ENCODE data around the gene ADCYAP1. TPM values are rescaled to one million over a fixed set of nuclear protein-coding genes. Genes with fewer than 3 reads are reported as not detected.
A peak's percentile ranks its signal among the peaks of the same experiment; 100 is the strongest.

Gene ADCYAP1
- total RNA-seq, 2 donors from 2014 or later, result 7.3 to 28.0 TPM

DNA sequence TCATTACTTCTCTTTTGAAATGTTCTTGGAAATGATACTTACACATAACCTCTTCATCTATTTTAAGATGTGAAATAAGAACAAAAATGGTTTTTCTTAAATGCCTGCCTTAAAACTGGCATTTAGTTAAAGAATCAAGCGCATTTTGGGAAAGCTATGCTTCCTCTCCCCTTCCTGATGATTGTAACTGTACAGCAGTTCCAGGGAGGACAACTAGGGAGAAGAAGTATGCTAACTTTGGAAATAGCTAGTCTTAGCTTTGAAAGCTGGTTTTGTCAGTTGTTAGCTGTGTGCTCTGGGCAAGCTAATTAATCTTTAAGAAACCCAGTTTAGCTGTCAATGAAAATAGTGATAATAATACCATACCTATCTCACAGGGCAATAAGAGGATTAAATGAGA, 8.4 kb upstream of the ADCYAP1 start:
- Histone ChIP-seq H3K4me1 (no peaks in the 10 kb centered on the region), H3K4me3 (no peak overlapping the region), H3K27me3 (no peaks in the 10 kb centered on the region), H3K9me3 (no peaks in the 10 kb centered on the region), H3K27ac (no peak overlapping the region), H3K36me3 (replicated peaks in 1 of 2; ENCODE audit: insufficient read depth in 1 of 2, low read depth in 2 of 2) (no peaks in the 10 kb centered on the region)
- no peak for DNase-seq
- TF ChIP-seq, protein P1, sequence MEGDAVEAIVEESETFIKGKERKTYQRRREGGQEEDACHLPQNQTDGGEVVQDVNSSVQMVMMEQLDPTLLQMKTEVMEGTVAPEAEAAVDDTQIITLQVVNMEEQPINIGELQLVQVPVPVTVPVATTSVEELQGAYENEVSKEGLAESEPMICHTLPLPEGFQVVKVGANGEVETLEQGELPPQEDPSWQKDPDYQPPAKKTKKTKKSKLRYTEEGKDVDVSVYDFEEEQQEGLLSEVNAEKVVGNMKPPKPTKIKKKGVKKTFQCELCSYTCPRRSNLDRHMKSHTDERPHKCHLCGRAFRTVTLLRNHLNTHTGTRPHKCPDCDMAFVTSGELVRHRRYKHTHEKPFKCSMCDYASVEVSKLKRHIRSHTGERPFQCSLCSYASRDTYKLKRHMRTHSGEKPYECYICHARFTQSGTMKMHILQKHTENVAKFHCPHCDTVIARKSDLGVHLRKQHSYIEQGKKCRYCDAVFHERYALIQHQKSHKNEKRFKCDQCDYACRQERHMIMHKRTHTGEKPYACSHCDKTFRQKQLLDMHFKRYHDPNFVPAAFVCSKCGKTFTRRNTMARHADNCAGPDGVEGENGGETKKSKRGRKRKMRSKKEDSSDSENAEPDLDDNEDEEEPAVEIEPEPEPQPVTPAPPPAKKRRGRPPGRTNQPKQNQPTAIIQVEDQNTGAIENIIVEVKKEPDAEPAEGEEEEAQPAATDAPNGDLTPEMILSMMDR (IDR thresholded peaks at IDR 0.05), result no peak
- no peak for TF ChIP-seq POLR2A (IDR thresholded peaks at IDR 0.05)
- ATAC-seq, result no peak
- intact Hi-C loops (cut with DNase I), result no loop called here
- 50 to 70% methylated on average over 1 of the region's 1 CpG for WGBS, 2 donors

DNA sequence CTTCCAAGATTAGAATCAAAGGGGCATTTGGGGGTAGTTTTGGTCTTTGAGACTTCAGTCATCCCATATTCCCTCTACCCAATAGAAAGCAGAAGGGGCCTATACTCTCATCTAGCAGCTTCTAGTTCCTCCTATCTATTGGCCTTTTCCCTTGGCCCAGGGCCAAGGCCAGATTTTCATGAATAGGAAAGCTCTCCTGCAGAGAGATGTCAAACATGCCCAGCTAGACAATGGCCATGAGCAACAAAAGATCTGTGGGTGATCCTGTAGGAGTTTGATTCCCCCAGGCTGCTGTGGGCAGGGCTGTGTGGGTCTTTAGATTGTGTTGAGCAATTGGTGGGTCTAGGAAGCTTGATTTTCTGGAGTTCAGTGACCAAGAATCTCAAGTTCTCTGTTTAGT, 2.9 kb upstream of the ADCYAP1 start:
- ATAC-seq (no peak), DNase-seq (no peak)
- TF ChIP-seq POLR2A (IDR thresholded peaks at IDR 0.05), result no peak
- TF ChIP-seq, protein P1 (IDR thresholded peaks at IDR 0.05), result no peak
- Histone ChIP-seq H3K4me1 (peaks cover 20% of the 10 kb centered on the region), H3K4me3 (no peak overlapping the region), H3K9me3 (no peaks in the 10 kb centered on the region), H3K27me3 (peaks cover 0 to 27% of the 10 kb centered on the region in 2 donors), H3K27ac (no peak overlapping the region), H3K36me3 (replicated peaks in 1 of 2; ENCODE audit: insufficient read depth in 1 of 2, low read depth in 2 of 2) (no peaks in the 10 kb centered on the region)
- intact Hi-C loops (cut with DNase I), result no loop called here

DNA sequence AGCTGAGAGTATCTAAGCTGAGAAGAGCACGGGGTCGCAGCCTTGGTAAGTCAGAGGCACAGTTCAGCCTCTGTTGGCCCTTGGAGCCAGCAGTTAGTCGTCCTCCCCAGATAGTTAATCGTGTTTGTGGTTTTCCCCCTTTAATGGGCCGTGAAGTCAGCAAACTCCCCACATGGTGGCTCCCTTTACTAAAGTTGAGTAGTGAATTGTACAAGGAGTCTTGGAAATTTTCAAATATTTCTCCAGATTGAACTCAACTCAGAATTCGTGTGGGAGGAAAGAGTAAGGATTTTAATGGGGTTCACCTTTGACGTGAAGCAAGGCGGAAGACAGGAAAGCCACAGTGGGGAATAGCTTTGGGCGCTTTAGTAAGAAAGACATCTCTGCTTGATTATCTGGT, 2.4 kb upstream of the ADCYAP1 start:
- Histone ChIP-seq H3K4me1 (peaks cover 25% of the 10 kb centered on the region), H3K27me3 (peaks cover 0 to 31% of the 10 kb centered on the region in 2 donors), H3K36me3 (replicated peaks in 1 of 2; ENCODE audit: insufficient read depth in 1 of 2, low read depth in 2 of 2) (no peaks in the 10 kb centered on the region), H3K9me3 (no peaks in the 10 kb centered on the region), H3K27ac (no peak overlapping the region), H3K4me3 (no peak overlapping the region)
- no peak for TF ChIP-seq POLR2A (IDR thresholded peaks at IDR 0.05)
- TF ChIP-seq, protein P1 (IDR thresholded peaks at IDR 0.05), result peak in 1 of 7 experiments; percentile 3
- DNase-seq, result no peak
- WGBS, 2 donors, result 20 to 25% methylated on average over 9 of the region's 9 CpGs
- intact Hi-C loops (cut with DNase I), result no loop called here
- ATAC-seq, result no peak

DNA sequence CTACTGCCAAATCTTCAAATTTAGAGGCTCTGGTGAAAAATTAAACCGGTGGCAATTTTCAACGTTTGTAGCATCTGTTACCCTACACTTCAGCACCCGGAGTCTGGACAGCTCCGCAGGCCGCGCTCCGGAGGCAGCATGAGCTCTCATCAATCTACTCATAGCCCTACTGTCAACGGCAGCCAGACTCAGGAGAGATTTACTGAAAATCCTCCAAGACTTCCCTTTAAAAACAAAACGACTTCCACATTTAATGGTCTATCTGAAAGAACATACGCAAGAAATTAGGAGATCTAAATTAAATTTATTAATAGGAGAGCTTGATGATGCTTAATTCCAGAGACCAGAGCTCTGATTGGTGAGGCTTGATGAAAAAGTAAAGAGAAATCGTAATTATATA, 970 bp upstream of the ADCYAP1 start:
- Histone ChIP-seq H3K9me3 (no peaks in the 10 kb centered on the region), H3K4me3 (no peak overlapping the region), H3K36me3 (replicated peaks in 1 of 2; ENCODE audit: insufficient read depth in 1 of 2, low read depth in 2 of 2) (no peaks in the 10 kb centered on the region), H3K27ac (no peak overlapping the region), H3K4me1 (peaks cover 39% of the 10 kb centered on the region), H3K27me3 (peaks cover 0 to 41% of the 10 kb centered on the region in 2 donors)
- peak; percentile 38 to 60 (median 50) for DNase-seq
- TF ChIP-seq, protein P1 (IDR thresholded peaks at IDR 0.05), result no peak
- no peak for TF ChIP-seq POLR2A (IDR thresholded peaks at IDR 0.05)
- WGBS, 2 donors, result 2% methylated on average over 11 of the region's 11 CpGs
- no peak for ATAC-seq
- intact Hi-C loops (cut with DNase I), result no loop called here

DNA sequence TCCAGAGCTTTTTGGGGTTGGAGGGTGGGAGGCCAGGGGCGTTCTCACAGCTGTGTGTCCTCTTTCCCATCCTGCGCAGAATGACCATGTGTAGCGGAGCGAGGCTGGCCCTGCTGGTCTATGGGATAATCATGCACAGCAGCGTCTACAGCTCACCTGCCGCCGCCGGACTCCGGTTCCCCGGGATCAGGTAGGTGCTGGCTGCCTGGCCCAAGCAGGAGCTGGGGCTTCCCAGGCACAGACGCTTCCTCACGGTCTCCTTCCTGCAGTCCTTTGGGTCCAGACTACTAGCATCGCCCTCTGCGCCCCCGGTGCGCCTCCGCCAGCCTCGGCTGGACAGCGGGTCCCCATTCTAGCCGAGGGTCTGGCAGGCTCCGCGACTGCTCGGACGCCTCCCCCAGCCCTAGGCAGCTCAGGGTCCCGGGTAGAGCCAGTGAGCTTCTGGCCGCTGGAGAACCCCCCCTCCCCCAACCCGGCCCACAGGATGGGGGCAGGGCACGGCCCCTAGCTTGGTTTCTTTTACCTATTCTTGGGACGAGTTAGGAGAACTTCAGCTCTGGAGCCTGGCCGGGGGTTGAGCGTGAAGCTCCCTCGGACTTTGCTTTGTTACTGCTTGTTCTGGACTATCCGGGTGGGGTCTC, 756 bp downstream of the ADCYAP1 start:
- peaks cover 0 to 54% of the 10 kb centered on the region in 2 donors for H3K27me3 ChIP-seq
- H3K9me3 ChIP-seq, result no peaks in the 10 kb centered on the region
- no peaks in the 10 kb centered on the region for H3K36me3 ChIP-seq (replicated peaks in 1 of 2; ENCODE audit: insufficient read depth in 1 of 2, low read depth in 2 of 2)
- H3K4me3 ChIP-seq, result no peak overlapping the region
- no peak overlapping the region for H3K27ac ChIP-seq
- WGBS, 2 donors, result 2 to 3% methylated on average over 18 to 33 of the region's 33 CpGs
- intact Hi-C loops (cut with DNase I), result no loop called here
- DNase-seq (no peak), ATAC-seq (no peak)
- peaks cover 46% of the 10 kb centered on the region for H3K4me1 ChIP-seq
- no peak for TF ChIP-seq POLR2A (IDR thresholded peaks at IDR 0.05)
- TF ChIP-seq, protein P1 (IDR thresholded peaks at IDR 0.05), result no peak

Data from body of pancreas (tissue), 4 donors.